Natural killer cell (primary cell): ENCODE data around the gene GRPR. TPM values are rescaled to one million over a fixed set of nuclear protein-coding genes. Genes with fewer than 3 reads are reported as not detected.

ENCODE experiments used
- ATAC-seq, 3 donors: fragments of 150-1000 bp in 2 of 3; fragments of 200-7000 bp in 1 of 3; cut with Tn5 transposase; 1 replicate in 1 of 3; 2 replicates in 2 of 3; pipeline ENCODE4 v1.10.0; 2021; ENCODE audit warnings: mild to moderate bottlenecking in 2 of 3, moderate library complexity in 2 of 3
- DNase-seq, 2 donors: peaks; one replicate each; pipeline versions ENCODE4 v3.0.0 to v3.0.0-alpha.2; 2013 to 2021; ENCODE audit warnings: mixed read lengths in 1 of 2
- H3K27ac ChIP-seq: one replicate; pipeline ENCODE4 v1.5.1; 2013; ENCODE audit warnings: mild to moderate bottlenecking, low read length
- H3K27me3 ChIP-seq: one replicate; pipeline ENCODE4 v1.6.1; 2013; ENCODE audit warnings: low read length; ENCODE audit not compliant: control insufficient read depth, insufficient read depth
- H3K36me3 ChIP-seq: one replicate; pipeline ENCODE4 v1.6.1; 2013; ENCODE audit warnings: low read length; ENCODE audit not compliant: control insufficient read depth, insufficient read depth
- H3K4me1 ChIP-seq: one replicate; pipeline ENCODE4 v1.6.1; 2013; ENCODE audit warnings: low read length; ENCODE audit not compliant: control insufficient read depth, insufficient read depth
- H3K4me3 ChIP-seq: one replicate; pipeline ENCODE4 v1.5.1; 2013; ENCODE audit warnings: low read length
- H3K9me3 ChIP-seq: one replicate; pipeline ENCODE4 v1.6.1; 2013; ENCODE audit warnings: low read length; ENCODE audit not compliant: control insufficient read depth, insufficient read depth
- H3K27ac Mint-ChIP-seq, 2 donors: one replicate each; pipeline ENCODE4 v1.8.0; 2022; ENCODE audit warnings: mild to moderate bottlenecking in 2 of 2, mixed read lengths in 2 of 2, moderate library complexity in 1 of 2
- H3K27me3 Mint-ChIP-seq, 2 donors: one replicate each; pipeline ENCODE4 v1.8.0; 2022; ENCODE audit warnings: low read depth in 2 of 2, mixed read lengths in 2 of 2
- H3K36me3 Mint-ChIP-seq: one replicate; pipeline ENCODE4 v1.8.0; 2022; ENCODE audit warnings: mixed read lengths
- H3K4me1 Mint-ChIP-seq, 2 donors: one replicate each; pipeline ENCODE4 v1.8.0; 2022; ENCODE audit warnings: mixed read lengths in 2 of 2
- H3K4me3 Mint-ChIP-seq: one replicate; pipeline ENCODE4 v1.8.0; 2022; ENCODE audit warnings: mild to moderate bottlenecking, moderate library complexity, mixed read lengths
- H3K9me3 Mint-ChIP-seq, 2 donors: one replicate each; pipeline ENCODE4 v1.8.0; 2022; ENCODE audit warnings: mixed read lengths in 2 of 2
- CTCF ChIP-seq: fragments of 200-600 bp; IDR thresholded peaks from one replicate; pipeline ENCODE4 v1.8.0; 2022; ENCODE audit warnings: antibody characterized with exemption
- WGBS: methylation state at CpG from one replicate; pipeline ENCODE4 v1.1.7; 2013; ENCODE audit warnings: missing lambda C conversion rate; ENCODE audit not compliant: insufficient coverage; 5-methylcytosine and 5-hydroxymethylcytosine counted together
- intact Hi-C: fragments of 100-400 bp; cut with micrococcal nuclease; formaldehyde crosslinking; loops from one replicate; pipeline ENCODE4 v1.14.2; 2022
- total RNA-seq, 4 donors: library from RNA; stranded (reverse); fragments of 120-200 nt in 1 of 4; gene quantifications; one replicate each; pipeline versions ENCODE4 v1.2.3 to v1.2.4, GENCODE V29; 2013 to 2022

The GRPR gene
- total RNA-seq, 3 donors from 2014 or later (not counting 1 experiment from before 2014, with no cell fraction given): 0.36 TPM; not detected in 2

GRCh38 chrX:16081357-16081756 lies 42.0 kb upstream of the GRPR start:
- WGBS: no CpG with 5 or more reads among the region's 2 CpGs

GRCh38 chrX:16082470-16083085 lies 40.8 kb upstream of the GRPR start:
- no peak for ATAC-seq
- H3K27ac Mint-ChIP-seq: no peak overlapping the region
- peaks cover 0 to 41% of the 10 kb centered on the region in 2 donors for H3K27me3 Mint-ChIP-seq
- no peaks in the 10 kb centered on the region for H3K9me3 Mint-ChIP-seq
- no peak for DNase-seq
- WGBS: 86% methylated on average over 6 of the region's 10 CpGs
- Histone ChIP-seq H3K27me3 (no peaks in the 10 kb centered on the region), H3K9me3 (no peaks in the 10 kb centered on the region), H3K4me1 (no peaks in the 10 kb centered on the region), H3K36me3 (no peaks in the 10 kb centered on the region), H3K4me3 (no peak overlapping the region), H3K27ac (no peak overlapping the region)
- intact Hi-C loops: no loop called here
- no peak overlapping the region for H3K4me3 Mint-ChIP-seq
- no peak for TF ChIP-seq CTCF
- no peaks in the 10 kb centered on the region for H3K36me3 Mint-ChIP-seq
- no peaks in the 10 kb centered on the region for H3K4me1 Mint-ChIP-seq

More at GRCh38 chrX:16081357-16081756, 42.0 kb upstream of the GRPR start:
- Mint-ChIP-seq H3K9me3 (no peaks in the 10 kb centered on the region), H3K27me3 (peaks cover 0 to 29% of the 10 kb centered on the region in 2 donors), H3K36me3 (no peaks in the 10 kb centered on the region), H3K4me3 (no peak overlapping the region), H3K4me1 (no peaks in the 10 kb centered on the region), H3K27ac (no peak overlapping the region)
- intact Hi-C loops: no loop called here
- H3K4me3 ChIP-seq: no peak overlapping the region
- DNase-seq: no peak
- H3K36me3 ChIP-seq: no peaks in the 10 kb centered on the region
- no peaks in the 10 kb centered on the region for H3K27me3 ChIP-seq
- no peaks in the 10 kb centered on the region for H3K4me1 ChIP-seq
- H3K27ac ChIP-seq: no peak overlapping the region
- ATAC-seq: no peak
- TF ChIP-seq CTCF: no peak
- H3K9me3 ChIP-seq: no peaks in the 10 kb centered on the region

- no peak overlapping the region for H3K4me3 Mint-ChIP-seq
- DNase-seq (no peak), ATAC-seq (no peak)
- H3K9me3 Mint-ChIP-seq: no peaks in the 10 kb centered on the region
- no peaks in the 10 kb centered on the region for H3K4me1 Mint-ChIP-seq
- TF ChIP-seq CTCF: no peak
- H3K27me3 Mint-ChIP-seq: peaks cover 0 to 48% of the 10 kb centered on the region in 2 donors
- H3K27ac ChIP-seq: no peak overlapping the region
- H3K4me1 ChIP-seq: no peaks in the 10 kb centered on the region
- no peaks in the 10 kb centered on the region for H3K36me3 ChIP-seq
- 88% methylated on average over 2 of the region's 3 CpGs for WGBS
- H3K9me3 ChIP-seq: no peaks in the 10 kb centered on the region
- H3K27ac Mint-ChIP-seq: no peak overlapping the region
- H3K4me3 ChIP-seq: no peak overlapping the region
- H3K36me3 Mint-ChIP-seq: no peaks in the 10 kb centered on the region
- intact Hi-C loops: no loop called here
- no peaks in the 10 kb centered on the region for H3K27me3 ChIP-seq
Observed at GRCh38 chrX:16087076-16087475, 36.3 kb upstream of the GRPR start.

DNA sequence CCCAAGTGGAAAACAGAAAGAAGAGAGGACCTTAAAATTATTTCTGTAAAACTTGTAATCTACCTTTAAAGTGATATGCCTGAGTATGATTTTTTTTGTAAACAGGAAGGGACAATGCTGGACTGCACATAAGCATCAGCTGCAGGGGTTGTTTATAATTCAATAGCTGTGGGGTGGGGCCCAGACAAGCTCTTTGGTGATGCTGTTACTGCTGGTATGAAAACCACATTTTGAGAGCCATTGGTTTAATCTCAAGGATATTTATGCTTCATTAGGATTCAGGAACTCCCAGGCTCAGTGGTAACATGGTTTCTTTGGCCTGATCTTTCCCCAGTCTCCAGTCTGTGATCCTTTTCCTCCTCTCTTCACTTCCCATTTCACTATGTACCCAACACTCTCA lies 34.3 kb upstream of the GRPR start:
- DNase-seq (no peak), ATAC-seq (no peak)
- H3K27ac ChIP-seq: no peak overlapping the region
- intact Hi-C loops: no loop called here
- no peaks in the 10 kb centered on the region for H3K9me3 ChIP-seq
- Mint-ChIP-seq H3K4me1 (no peaks in the 10 kb centered on the region), H3K4me3 (no peak overlapping the region), H3K9me3 (no peaks in the 10 kb centered on the region), H3K36me3 (no peaks in the 10 kb centered on the region), H3K27ac (no peak overlapping the region), H3K27me3 (peaks cover 0 to 55% of the 10 kb centered on the region in 2 donors)
- TF ChIP-seq CTCF: no peak
- H3K4me3 ChIP-seq: no peak overlapping the region
- H3K36me3 ChIP-seq: no peaks in the 10 kb centered on the region
- no peaks in the 10 kb centered on the region for H3K27me3 ChIP-seq
- H3K4me1 ChIP-seq: no peaks in the 10 kb centered on the region
